Trophoblast cell (in vitro differentiated cells and primary cell): ENCODE results near the gene RAP1GDS1. TPM values are rescaled to one million over a fixed set of nuclear protein-coding genes. Genes with fewer than 3 reads are reported as not detected.

Experiments used
- DNase-seq, 2 donors: peaks; one replicate each; pipeline ENCODE4 v3.0.0-alpha.2; 2016
- H2AFZ ChIP-seq: 2 replicates; pipeline ENCODE4 v1.6.1; 2013; ENCODE audit warnings: low read length, moderate library complexity, mild to moderate bottlenecking; ENCODE audit not compliant: insufficient read depth, poor library complexity
- H2AK5ac ChIP-seq: 2 replicates; pipeline ENCODE4 v1.6.1; 2013; ENCODE audit warnings: mild to moderate bottlenecking, low read length
- H2BK120ac ChIP-seq: 2 replicates; pipeline ENCODE4 v1.6.1; 2013; ENCODE audit warnings: low read length, mild to moderate bottlenecking, moderate library complexity; ENCODE audit not compliant: insufficient read depth, poor library complexity
- H2BK12ac ChIP-seq: 2 replicates; pipeline ENCODE4 v1.6.1; 2013; ENCODE audit warnings: mild to moderate bottlenecking, low read length, moderate library complexity
- H2BK5ac ChIP-seq: 2 replicates; pipeline ENCODE4 v1.6.1; 2013; ENCODE audit warnings: low read length, low read depth, moderate library complexity, mild to moderate bottlenecking; ENCODE audit not compliant: poor library complexity
- H3K14ac ChIP-seq: 2 replicates; pipeline ENCODE4 v1.6.1; 2013; ENCODE audit warnings: mild to moderate bottlenecking, low read length
- H3K18ac ChIP-seq: 2 replicates; pipeline ENCODE4 v1.6.1; 2013; ENCODE audit warnings: mild to moderate bottlenecking, low read length
- H3K23ac ChIP-seq: 2 replicates; pipeline ENCODE4 v1.6.1; 2013; ENCODE audit warnings: low read length
- H3K27ac ChIP-seq: 2 replicates; pipeline ENCODE4 v1.5.1; 2013; ENCODE audit warnings: low read depth, mild to moderate bottlenecking, inconsistent platforms, low read length, moderate library complexity
- H3K27me3 ChIP-seq: 2 replicates; pipeline ENCODE4 v1.6.1; 2013; ENCODE audit warnings: inconsistent platforms, mild to moderate bottlenecking, low read length, moderate library complexity; ENCODE audit not compliant: insufficient read depth
- H3K36me3 ChIP-seq, 2 experiments: 1 replicate in 1 of 2; 2 replicates in 1 of 2; pipeline ENCODE4 v1.6.1; 2013; ENCODE audit warnings: low read length in 2 of 2, mild to moderate bottlenecking in 2 of 2, moderate library complexity in 1 of 2; ENCODE audit not compliant: insufficient read depth in 2 of 2, control insufficient read depth in 1 of 2
- H3K4ac ChIP-seq: 2 replicates; pipeline ENCODE4 v1.6.1; 2013; ENCODE audit warnings: low read depth, mild to moderate bottlenecking, low read length, moderate library complexity
- H3K4me1 ChIP-seq, 2 experiments: 1 replicate in 1 of 2; 2 replicates in 1 of 2; pipeline ENCODE4 v1.6.1; 2013; ENCODE audit warnings: low read length in 2 of 2, mild to moderate bottlenecking in 2 of 2, moderate library complexity in 1 of 2; ENCODE audit not compliant: insufficient read depth in 2 of 2, control insufficient read depth in 1 of 2
- H3K4me2 ChIP-seq: 2 replicates; pipeline ENCODE4 v1.6.1; 2013; ENCODE audit warnings: inconsistent platforms, mild to moderate bottlenecking, low read length, moderate library complexity
- H3K4me3 ChIP-seq: 2 replicates; pipeline ENCODE4 v1.5.1; 2013; ENCODE audit warnings: mild to moderate bottlenecking, low read depth, low read length, inconsistent platforms
- H3K79me1 ChIP-seq: one replicate; pipeline ENCODE4 v1.6.1; 2013; ENCODE audit warnings: low read length
- H3K79me2 ChIP-seq: 2 replicates; pipeline ENCODE4 v1.6.1; 2013; ENCODE audit warnings: low read length, mild to moderate bottlenecking; ENCODE audit not compliant: control insufficient read depth, insufficient read depth, poor library complexity
- H3K9ac ChIP-seq: 2 replicates; pipeline ENCODE4 v1.6.1; 2013; ENCODE audit warnings: mild to moderate bottlenecking, low read length
- H3K9me3 ChIP-seq: 2 replicates; pipeline ENCODE4 v1.6.1; 2013; ENCODE audit warnings: low read depth, mild to moderate bottlenecking, control low read depth, inconsistent platforms, low read length; ENCODE audit not compliant: insufficient read depth
- H4K12ac ChIP-seq: 2 replicates; pipeline ENCODE4 v1.6.1; 2013; ENCODE audit warnings: low read depth, mild to moderate bottlenecking, low read length, moderate library complexity
- H4K8ac ChIP-seq: 2 replicates; pipeline ENCODE4 v1.6.1; 2013; ENCODE audit warnings: low read depth, mild to moderate bottlenecking, low read length, moderate library complexity
- H4K91ac ChIP-seq: one replicate; pipeline ENCODE4 v1.6.1; 2013; ENCODE audit warnings: low read depth, mild to moderate bottlenecking, low read length, moderate library complexity
- WGBS: extraction: QIAGEN DNeasy Blood & Tissue Kit; methylation state at CpG from one replicate; pipeline ENCODE4 v1.1.7; 2013; ENCODE audit warnings: missing lambda C conversion rate; ENCODE audit not compliant: insufficient read length, insufficient coverage; ENCODE audit errors: extremely low coverage; 5-methylcytosine and 5-hydroxymethylcytosine counted together
- polyA plus RNA-seq: library from polyadenylated mRNA; stranded (reverse); fragments of 200-250 nt; gene quantifications from 2 replicates; pipeline ENCODE4 v1.2.3, GENCODE V29; 2013

Gene RAP1GDS1, protein sequence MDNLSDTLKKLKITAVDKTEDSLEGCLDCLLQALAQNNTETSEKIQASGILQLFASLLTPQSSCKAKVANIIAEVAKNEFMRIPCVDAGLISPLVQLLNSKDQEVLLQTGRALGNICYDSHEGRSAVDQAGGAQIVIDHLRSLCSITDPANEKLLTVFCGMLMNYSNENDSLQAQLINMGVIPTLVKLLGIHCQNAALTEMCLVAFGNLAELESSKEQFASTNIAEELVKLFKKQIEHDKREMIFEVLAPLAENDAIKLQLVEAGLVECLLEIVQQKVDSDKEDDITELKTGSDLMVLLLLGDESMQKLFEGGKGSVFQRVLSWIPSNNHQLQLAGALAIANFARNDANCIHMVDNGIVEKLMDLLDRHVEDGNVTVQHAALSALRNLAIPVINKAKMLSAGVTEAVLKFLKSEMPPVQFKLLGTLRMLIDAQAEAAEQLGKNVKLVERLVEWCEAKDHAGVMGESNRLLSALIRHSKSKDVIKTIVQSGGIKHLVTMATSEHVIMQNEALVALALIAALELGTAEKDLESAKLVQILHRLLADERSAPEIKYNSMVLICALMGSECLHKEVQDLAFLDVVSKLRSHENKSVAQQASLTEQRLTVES
- polyA plus RNA-seq, result 16.4 and 17.6 TPM in 2 replicates

- peak within 1 kb of the TSS; percentile 87 for H4K91ac ChIP-seq
- WGBS, result no CpG with 5 or more reads among the region's 84 CpGs
- peak within 1 kb of the TSS; percentile 51 for H3K18ac ChIP-seq
- H2AFZ ChIP-seq, result peak within 1 kb of the TSS; percentile 67
- peak within 1 kb of the TSS; percentile 67 for H3K4ac ChIP-seq
- peak within 1 kb of the TSS; percentile 88 for H3K27ac ChIP-seq
- no peaks in the 10 kb centered on the region for H3K36me3 ChIP-seq
- peak within 1 kb of the TSS; percentile 92 for H3K9ac ChIP-seq
- H3K4me1 ChIP-seq, result peaks cover 0 to 2% of the 10 kb centered on the region in 2 experiments
- H2BK120ac ChIP-seq, result peak within 1 kb of the TSS; percentile 69
- H3K27me3 ChIP-seq, result no peaks in the 10 kb centered on the region
- peak within 1 kb of the TSS; percentile 74 for H4K12ac ChIP-seq
- peak; percentile 94 to 96 for DNase-seq
- peak within 1 kb of the TSS; percentile 90 for H3K14ac ChIP-seq
- H4K8ac ChIP-seq, result peak within 1 kb of the TSS; percentile 83
- no peaks in the 10 kb centered on the region for H3K9me3 ChIP-seq
- peaks cover 12% of the 10 kb centered on the region for H3K79me1 ChIP-seq
- H3K4me3 ChIP-seq, result peak within 1 kb of the TSS; percentile 80
- peaks cover 15% of the 10 kb centered on the region for H3K79me2 ChIP-seq
- no peak within 1 kb of the TSS for H3K23ac ChIP-seq
- peak within 1 kb of the TSS; percentile 68 for H3K4me2 ChIP-seq
- H2BK5ac ChIP-seq, result peak within 1 kb of the TSS; percentile 87
- H2AK5ac ChIP-seq, result no peak within 1 kb of the TSS
- H2BK12ac ChIP-seq, result no peak within 1 kb of the TSS
Measured at GRCh38 chr4:98260579-98261404, at the start of gene RAP1GDS1. RAP1GDS1 (plus strand) TSS chr4:98261384; CDS start chr4:98261566, 182 bp downstream.

DNA sequence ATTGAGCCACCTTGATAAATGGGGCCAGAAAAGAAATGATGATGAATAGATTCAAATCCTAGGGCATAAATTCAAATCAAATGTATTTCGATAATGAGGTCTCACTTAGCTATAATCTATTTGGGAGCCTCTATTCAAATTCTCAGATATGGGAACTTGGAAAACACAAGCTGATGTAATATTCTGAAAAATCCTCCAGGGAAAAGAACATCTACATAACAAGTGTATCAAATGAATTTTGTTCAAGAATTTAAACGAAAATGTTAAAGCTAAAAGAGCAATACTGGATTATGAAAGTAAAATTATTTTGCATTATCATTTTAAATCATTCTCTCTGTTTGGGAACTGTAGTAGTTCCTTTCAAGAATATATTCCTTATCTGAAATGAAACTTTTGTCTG, 38.9 kb upstream of the RAP1GDS1 start:
- Histone ChIP-seq H3K9me3 (peaks cover 1% of the 10 kb centered on the region), H2AFZ (no peak overlapping the region), H4K91ac (no peak overlapping the region), H3K4me2 (no peak overlapping the region), H2BK120ac (no peak overlapping the region), H2AK5ac (no peak overlapping the region), H3K4me3 (no peak overlapping the region), H3K27ac (no peak overlapping the region), H3K79me1 (no peaks in the 10 kb centered on the region), H3K9ac (no peak overlapping the region), H3K18ac (no peak overlapping the region), H3K79me2 (no peaks in the 10 kb centered on the region), H3K27me3 (no peaks in the 10 kb centered on the region), H3K4me1 (no peaks in the 10 kb centered on the region), H3K23ac (no peak overlapping the region), H4K8ac (no peak overlapping the region), H3K4ac (no peak overlapping the region), H4K12ac (no peak overlapping the region), H3K36me3 (no peaks in the 10 kb centered on the region), H2BK5ac (no peak overlapping the region), H3K14ac (no peak overlapping the region), H2BK12ac (no peak overlapping the region)
- no CpG with 5 or more reads among the region's 2 CpGs for WGBS
- no peak for DNase-seq

- H2AFZ ChIP-seq, result no peak overlapping the region
- no peaks in the 10 kb centered on the region for H3K36me3 ChIP-seq
- H3K9me3 ChIP-seq, result no peaks in the 10 kb centered on the region
- H3K9ac ChIP-seq, result no peak overlapping the region
- H3K4me1 ChIP-seq, result no peaks in the 10 kb centered on the region
- H4K91ac ChIP-seq, result no peak overlapping the region
- no peaks in the 10 kb centered on the region for H3K27me3 ChIP-seq
- H2BK5ac ChIP-seq, result no peak overlapping the region
- H3K79me1 ChIP-seq, result no peaks in the 10 kb centered on the region
- H3K4ac ChIP-seq, result no peak overlapping the region
- no peak overlapping the region for H2BK120ac ChIP-seq
- DNase-seq, result no peak
- no peaks in the 10 kb centered on the region for H3K79me2 ChIP-seq
- H3K4me2 ChIP-seq, result no peak overlapping the region
- no peak overlapping the region for H4K12ac ChIP-seq
- H3K18ac ChIP-seq, result no peak overlapping the region
- H2BK12ac ChIP-seq, result no peak overlapping the region
- H4K8ac ChIP-seq, result no peak overlapping the region
- no peak overlapping the region for H2AK5ac ChIP-seq
- H3K4me3 ChIP-seq, result no peak overlapping the region
- H3K14ac ChIP-seq, result no peak overlapping the region
- no CpG with 5 or more reads among the region's 6 CpGs for WGBS
- no peak overlapping the region for H3K23ac ChIP-seq
- H3K27ac ChIP-seq, result no peak overlapping the region
Measured at GRCh38 chr4:98226396-98226795, 34.8 kb upstream of the RAP1GDS1 start.

DNA sequence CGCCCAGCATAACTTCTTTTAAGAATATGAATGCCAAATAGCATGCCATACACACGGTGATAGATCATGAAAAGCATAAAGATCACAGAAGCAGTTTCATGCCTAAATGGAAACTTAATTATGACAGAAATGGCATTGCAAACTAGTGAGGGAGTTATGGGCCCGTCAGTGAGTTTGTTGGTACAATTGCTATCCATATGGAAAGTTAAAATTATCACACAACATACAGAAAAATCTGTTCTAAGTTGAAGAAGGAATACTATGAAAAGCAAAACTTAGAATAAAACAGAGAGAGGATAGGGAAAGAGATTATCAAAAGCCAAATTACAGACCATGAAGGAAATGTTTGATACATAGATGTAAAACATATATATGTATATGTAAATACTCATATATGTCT, 30.2 kb upstream of the RAP1GDS1 start:
- no peak overlapping the region for H2BK12ac ChIP-seq
- no peaks in the 10 kb centered on the region for H3K79me2 ChIP-seq
- H4K12ac ChIP-seq, result no peak overlapping the region
- H3K4me3 ChIP-seq, result no peak overlapping the region
- no peak overlapping the region for H3K9ac ChIP-seq
- no CpG with 5 or more reads among the region's 3 CpGs for WGBS
- no peaks in the 10 kb centered on the region for H3K79me1 ChIP-seq
- no peak overlapping the region for H3K4ac ChIP-seq
- H2BK120ac ChIP-seq, result no peak overlapping the region
- H3K4me2 ChIP-seq, result no peak overlapping the region
- no peak overlapping the region for H2AK5ac ChIP-seq
- H3K4me1 ChIP-seq, result no peaks in the 10 kb centered on the region
- H3K23ac ChIP-seq, result no peak overlapping the region
- no peaks in the 10 kb centered on the region for H3K27me3 ChIP-seq
- H2AFZ ChIP-seq, result no peak overlapping the region
- no peak overlapping the region for H4K8ac ChIP-seq
- H3K18ac ChIP-seq, result no peak overlapping the region
- H3K36me3 ChIP-seq, result no peaks in the 10 kb centered on the region
- no peaks in the 10 kb centered on the region for H3K9me3 ChIP-seq
- no peak overlapping the region for H3K27ac ChIP-seq
- no peak overlapping the region for H4K91ac ChIP-seq
- no peak for DNase-seq
- no peak overlapping the region for H2BK5ac ChIP-seq
- no peak overlapping the region for H3K14ac ChIP-seq
